ENCODE measurements around the gene MYO15A.

GRCh38 chr17:18161207-18162145, 52.9 kb downstream of the MYO15A start:
- TF ChIP-seq POLR2A (IDR thresholded peaks at IDR 0.05) (no peak), CTCF (IDR thresholded peaks at IDR 0.05) (no peak), POLR2AphosphoS5 (IDR thresholded peaks at IDR 0.05; ENCODE audit: insufficient read depth in 1 of 2, low read depth in 1 of 2) (no peak)
